HepG2 (cell line): Measurements from ENCODE around the gene PTPN5. TPM values are rescaled to one million over a fixed set of nuclear protein-coding genes. Genes with fewer than 3 reads are reported as not detected.

Experiments
- CEBPB ChIP-seq: IDR thresholded peaks from 2 replicates; pipeline ENCODE4 v1.6.1; 2011; ENCODE audit warnings: low read depth, low read length, improper control_type of control experiment, borderline replicate concordance
- ELF1 ChIP-seq: sonication (generic); formaldehyde crosslinking; IDR thresholded peaks from 2 replicates; pipeline ENCODE4 v1.4.0; 2020; ENCODE audit warnings: missing genetic modification reagents
- JUND ChIP-seq: sonication (generic); formaldehyde crosslinking; IDR thresholded peaks from 2 replicates; pipeline ENCODE4 v1.8.0; 2022; ENCODE audit warnings: mild to moderate bottlenecking, missing genetic modification reagents
- MEF2D ChIP-seq: sonication (generic); formaldehyde crosslinking; IDR thresholded peaks from 2 replicates; pipeline ENCODE4 v1.5.1; 2020; ENCODE audit warnings: mild to moderate bottlenecking, missing genetic modification reagents
- MIXL1 ChIP-seq: IDR thresholded peaks from 2 replicates; pipeline ENCODE4 v1.6.1; 2016
- NCOR1 ChIP-seq: fragments of 200-600 bp; sonication (generic); IDR thresholded peaks from 2 replicates; pipeline ENCODE4 v1.7.0; 2017; ENCODE audit warnings: antibody characterized with exemption, low read length, borderline replicate concordance
- NR2F1 ChIP-seq, 2 experiments: fragments of 450-650 bp in 1 of 2; formaldehyde crosslinking in 1 of 2; IDR thresholded peaks; 2 replicates each; pipeline versions ENCODE4 v1.5.0 to v1.6.1; 2016 to 2020; ENCODE audit warnings: mild to moderate bottlenecking in 1 of 2, missing compliant biosample characterization in 1 of 2, missing genetic modification reagents in 1 of 2, moderate library complexity in 1 of 2
- NR2F2 ChIP-seq: IDR thresholded peaks from 2 replicates; pipeline ENCODE4 v1.6.1; 2012; ENCODE audit warnings: low read depth, inconsistent platforms, borderline replicate concordance
- RXRA ChIP-seq: sonication (generic); formaldehyde crosslinking; IDR thresholded peaks from 2 replicates; pipeline ENCODE4 v1.5.1; 2020; ENCODE audit warnings: missing genetic modification reagents
- SAFB2 ChIP-seq: sonication (generic); formaldehyde crosslinking; IDR thresholded peaks from 2 replicates; pipeline ENCODE4 v1.5.1; 2020; ENCODE audit warnings: missing genetic modification reagents, low read depth, mild to moderate bottlenecking, borderline replicate concordance
- SIN3A ChIP-seq: IDR thresholded peaks from 2 replicates; pipeline ENCODE4 v1.6.1; 2011; ENCODE audit warnings: low read depth, mild to moderate bottlenecking, control low read depth, low read length, borderline replicate concordance
- SP5 ChIP-seq: IDR thresholded peaks from 2 replicates; pipeline ENCODE4 v1.6.1; 2016; ENCODE audit warnings: low read depth, borderline replicate concordance
- TEAD3 ChIP-seq: optimal IDR thresholded peaks from 2 replicates; pipeline ENCODE3; 2016; ENCODE audit warnings: borderline replicate concordance
- TP53 ChIP-seq: sonication (generic); formaldehyde crosslinking; conservative IDR thresholded peaks from 2 replicates; pipeline ENCODE4 v1.4.0; 2020; ENCODE audit warnings: missing genetic modification reagents
- ZFP90 ChIP-seq: sonication (generic); formaldehyde crosslinking; IDR thresholded peaks from 2 replicates; pipeline ENCODE4 v1.8.0; 2022; ENCODE audit warnings: missing genetic modification reagents, mild to moderate bottlenecking, inconsistent platforms, borderline replicate concordance
- ZMAT3 ChIP-seq: sonication (generic); formaldehyde crosslinking; conservative IDR thresholded peaks from 2 replicates; pipeline ENCODE4 v1.7.0; 2021; ENCODE audit warnings: missing genetic modification reagents
- ZNF256 ChIP-seq: sonication (generic); formaldehyde crosslinking; conservative IDR thresholded peaks from 2 replicates; pipeline ENCODE4 v1.4.0; 2020; ENCODE audit warnings: missing genetic modification reagents
- polyA plus RNA-seq, 8 experiments: library from polyadenylated mRNA; depleted of rRNA in 3 of 8; stranded (reverse) in 7 of 8; unstranded in 1 of 8; fragments of >200 nt; fragmentation: Illumina TruSeq in 4 of 8; extraction: Trizol in 4 of 8; gene quantifications; 2 replicates each; pipeline versions ENCODE4 v1.2.1 to v1.2.3, GENCODE V29; 2011 to 2016; ENCODE audit warnings: low read depth in 4 of 8, missing spikeins in 1 of 8, mixed read lengths in 1 of 8; ENCODE audit not compliant: insufficient read depth in 1 of 8
- total RNA-seq, 5 experiments: library from RNA; depleted of rRNA; stranded (reverse); fragments of >200 nt; fragmentation: Illumina TruSeq; extraction: Trizol; gene quantifications; 2 replicates each; pipeline ENCODE4 v1.2.3, GENCODE V29; 2016; ENCODE audit warnings: low read depth in 1 of 5
- TF ChIP-seq, protein P1 (sequence below): sonication (generic); formaldehyde crosslinking; IDR thresholded peaks from 2 replicates; pipeline ENCODE4 v1.4.0; 2020; ENCODE audit warnings: missing genetic modification reagents
- TF ChIP-seq, protein P2 (sequence below): sonication (generic); formaldehyde crosslinking; IDR thresholded peaks from 2 replicates; pipeline ENCODE4 v1.4.0; 2020; ENCODE audit warnings: mild to moderate bottlenecking, missing genetic modification reagents, borderline replicate concordance
- TF ChIP-seq, protein P3 (sequence below): IDR thresholded peaks from 2 replicates; pipeline ENCODE4 v1.6.1; 2016; ENCODE audit warnings: mild to moderate bottlenecking

Gene PTPN5
- total and polyA plus RNA-seq, 2 of the 13 experiments (the other 11 are each of a cell fraction or from before 2014, with no cell fraction given): not detected

DNA sequence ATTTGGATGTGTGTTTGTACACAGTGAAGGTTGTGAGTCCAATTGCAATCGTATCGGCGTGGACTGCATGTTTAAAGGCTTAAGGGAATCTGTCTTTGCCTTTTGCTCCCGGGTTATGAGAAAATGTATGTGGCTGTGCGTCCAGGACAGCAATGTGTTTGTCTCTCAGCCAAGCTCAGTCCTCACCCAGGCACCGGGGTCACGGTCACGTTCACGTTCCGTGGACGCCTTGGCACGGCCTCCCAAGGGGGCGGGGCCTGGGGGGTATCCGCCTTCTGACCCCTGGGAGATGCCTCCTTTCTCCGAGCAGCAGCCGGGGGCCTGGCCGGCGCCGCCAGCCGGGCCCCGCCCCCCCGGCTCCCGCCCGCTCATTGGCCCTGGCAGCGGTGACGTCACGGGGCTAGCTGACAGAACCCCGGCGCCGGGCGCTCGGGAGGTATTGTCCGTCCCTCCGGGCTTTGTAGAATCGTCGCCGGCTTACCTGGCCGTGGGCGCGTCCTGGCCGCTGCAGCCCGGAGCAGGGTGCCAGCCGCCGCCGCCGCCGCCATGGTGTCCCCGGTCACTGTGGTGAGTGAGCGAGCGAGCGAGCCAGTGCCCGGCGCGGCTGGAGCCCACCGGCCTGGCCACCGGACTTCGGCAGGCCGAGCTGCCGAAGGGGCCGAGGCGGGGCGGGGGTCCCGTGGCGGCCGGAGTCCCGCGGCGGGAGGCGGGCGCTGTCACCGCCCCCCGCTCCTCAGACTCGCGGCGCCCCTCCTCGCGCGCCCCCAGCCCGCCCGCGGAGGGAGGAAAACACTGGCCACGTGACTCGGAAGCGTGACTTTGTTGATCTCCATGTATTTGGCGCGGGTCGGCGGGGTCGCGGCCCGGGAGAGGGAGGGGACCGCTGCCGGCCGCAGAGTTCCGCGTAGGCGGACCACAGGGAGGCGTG, 93.0 kb downstream of the PTPN5 start, which contains the start of gene TMEM86A (continued):
- TF ChIP-seq, protein P1, sequence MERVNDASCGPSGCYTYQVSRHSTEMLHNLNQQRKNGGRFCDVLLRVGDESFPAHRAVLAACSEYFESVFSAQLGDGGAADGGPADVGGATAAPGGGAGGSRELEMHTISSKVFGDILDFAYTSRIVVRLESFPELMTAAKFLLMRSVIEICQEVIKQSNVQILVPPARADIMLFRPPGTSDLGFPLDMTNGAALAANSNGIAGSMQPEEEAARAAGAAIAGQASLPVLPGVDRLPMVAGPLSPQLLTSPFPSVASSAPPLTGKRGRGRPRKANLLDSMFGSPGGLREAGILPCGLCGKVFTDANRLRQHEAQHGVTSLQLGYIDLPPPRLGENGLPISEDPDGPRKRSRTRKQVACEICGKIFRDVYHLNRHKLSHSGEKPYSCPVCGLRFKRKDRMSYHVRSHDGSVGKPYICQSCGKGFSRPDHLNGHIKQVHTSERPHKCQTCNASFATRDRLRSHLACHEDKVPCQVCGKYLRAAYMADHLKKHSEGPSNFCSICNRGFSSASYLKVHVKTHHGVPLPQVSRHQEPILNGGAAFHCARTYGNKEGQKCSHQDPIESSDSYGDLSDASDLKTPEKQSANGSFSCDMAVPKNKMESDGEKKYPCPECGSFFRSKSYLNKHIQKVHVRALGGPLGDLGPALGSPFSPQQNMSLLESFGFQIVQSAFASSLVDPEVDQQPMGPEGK (CRISPR knock-in tag): peak; percentile 32
- no peak for TF ChIP-seq JUND (CRISPR knock-in tag)
- no peak for TF ChIP-seq TP53 (CRISPR knock-in tag)
- peak; percentile 28 to 42; a peak in 1 of 4 replicates for TF ChIP-seq NR2F1 (CRISPR knock-in tag; IDR thresholded peaks at IDR 0.05)
- peak; percentile 71; the same call in 1 of the 2 replicates for TF ChIP-seq NCOR1
- TF ChIP-seq SAFB2 (CRISPR knock-in tag): 0 out of 2 replicates have a peak, but pooled peaks have one; percentile 13
- TF ChIP-seq NR2F2: peak; percentile 41; the same call in 1 of the 2 replicates
- no peak for TF ChIP-seq MIXL1 (CRISPR knock-in tag)
- peak; percentile 97 for TF ChIP-seq RXRA (CRISPR knock-in tag)
- TF ChIP-seq SP5 (CRISPR knock-in tag): 0 out of 2 replicates have a peak, but pooled peaks have one; percentile 45
- no peak for TF ChIP-seq MEF2D
- TF ChIP-seq, protein P2, sequence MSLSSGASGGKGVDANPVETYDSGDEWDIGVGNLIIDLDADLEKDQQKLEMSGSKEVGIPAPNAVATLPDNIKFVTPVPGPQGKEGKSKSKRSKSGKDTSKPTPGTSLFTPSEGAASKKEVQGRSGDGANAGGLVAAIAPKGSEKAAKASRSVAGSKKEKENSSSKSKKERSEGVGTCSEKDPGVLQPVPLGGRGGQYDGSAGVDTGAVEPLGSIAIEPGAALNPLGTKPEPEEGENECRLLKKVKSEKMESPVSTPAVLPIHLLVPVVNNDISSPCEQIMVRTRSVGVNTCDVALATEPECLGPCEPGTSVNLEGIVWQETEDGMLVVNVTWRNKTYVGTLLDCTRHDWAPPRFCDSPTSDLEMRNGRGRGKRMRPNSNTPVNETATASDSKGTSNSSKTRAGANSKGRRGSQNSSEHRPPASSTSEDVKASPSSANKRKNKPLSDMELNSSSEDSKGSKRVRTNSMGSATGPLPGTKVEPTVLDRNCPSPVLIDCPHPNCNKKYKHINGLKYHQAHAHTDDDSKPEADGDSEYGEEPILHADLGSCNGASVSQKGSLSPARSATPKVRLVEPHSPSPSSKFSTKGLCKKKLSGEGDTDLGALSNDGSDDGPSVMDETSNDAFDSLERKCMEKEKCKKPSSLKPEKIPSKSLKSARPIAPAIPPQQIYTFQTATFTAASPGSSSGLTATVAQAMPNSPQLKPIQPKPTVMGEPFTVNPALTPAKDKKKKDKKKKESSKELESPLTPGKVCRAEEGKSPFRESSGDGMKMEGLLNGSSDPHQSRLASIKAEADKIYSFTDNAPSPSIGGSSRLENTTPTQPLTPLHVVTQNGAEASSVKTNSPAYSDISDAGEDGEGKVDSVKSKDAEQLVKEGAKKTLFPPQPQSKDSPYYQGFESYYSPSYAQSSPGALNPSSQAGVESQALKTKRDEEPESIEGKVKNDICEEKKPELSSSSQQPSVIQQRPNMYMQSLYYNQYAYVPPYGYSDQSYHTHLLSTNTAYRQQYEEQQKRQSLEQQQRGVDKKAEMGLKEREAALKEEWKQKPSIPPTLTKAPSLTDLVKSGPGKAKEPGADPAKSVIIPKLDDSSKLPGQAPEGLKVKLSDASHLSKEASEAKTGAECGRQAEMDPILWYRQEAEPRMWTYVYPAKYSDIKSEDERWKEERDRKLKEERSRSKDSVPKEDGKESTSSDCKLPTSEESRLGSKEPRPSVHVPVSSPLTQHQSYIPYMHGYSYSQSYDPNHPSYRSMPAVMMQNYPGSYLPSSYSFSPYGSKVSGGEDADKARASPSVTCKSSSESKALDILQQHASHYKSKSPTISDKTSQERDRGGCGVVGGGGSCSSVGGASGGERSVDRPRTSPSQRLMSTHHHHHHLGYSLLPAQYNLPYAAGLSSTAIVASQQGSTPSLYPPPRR: peak; percentile 18; the same call in 1 of the 2 replicates
- no peak for TF ChIP-seq CEBPB
- TF ChIP-seq ZMAT3 (CRISPR knock-in tag): 0 out of 2 replicates have a peak, but pooled peaks have one; percentile 39
- TF ChIP-seq, protein P3, sequence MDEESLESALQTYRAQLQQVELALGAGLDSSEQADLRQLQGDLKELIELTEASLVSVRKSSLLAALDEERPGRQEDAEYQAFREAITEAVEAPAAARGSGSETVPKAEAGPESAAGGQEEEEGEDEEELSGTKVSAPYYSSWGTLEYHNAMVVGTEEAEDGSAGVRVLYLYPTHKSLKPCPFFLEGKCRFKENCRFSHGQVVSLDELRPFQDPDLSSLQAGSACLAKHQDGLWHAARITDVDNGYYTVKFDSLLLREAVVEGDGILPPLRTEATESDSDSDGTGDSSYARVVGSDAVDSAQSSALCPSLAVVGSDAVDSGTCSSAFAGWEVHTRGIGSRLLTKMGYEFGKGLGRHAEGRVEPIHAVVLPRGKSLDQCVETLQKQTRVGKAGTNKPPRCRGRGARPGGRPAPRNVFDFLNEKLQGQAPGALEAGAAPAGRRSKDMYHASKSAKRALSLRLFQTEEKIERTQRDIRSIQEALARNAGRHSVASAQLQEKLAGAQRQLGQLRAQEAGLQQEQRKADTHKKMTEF (CRISPR knock-in tag): peak; percentile 30; the same call in 1 of the 2 replicates
- no peak for TF ChIP-seq ZFP90
- TF ChIP-seq ZNF256 (CRISPR knock-in tag): 0 out of 2 replicates have a peak, but pooled peaks have one; percentile 44
- TF ChIP-seq SIN3A: peak; percentile 46; the same call in 1 of the 2 replicates
- peak; percentile 54 for TF ChIP-seq TEAD3
- no peak for TF ChIP-seq ELF1 (CRISPR knock-in tag)
